H9 (cell line): ENCODE measurements around the gene EPB41L4B. TPM values are rescaled to one million over a fixed set of nuclear protein-coding genes. Genes with fewer than 3 reads are reported as not detected.

ENCODE experiments used
- DNase-seq: peaks from one replicate; pipeline ENCODE4 v3.0.0-alpha.2; 2017
- H2AFZ ChIP-seq: one replicate; pipeline ENCODE4 v1.6.1; 2013; ENCODE audit warnings: mild to moderate bottlenecking, low read length, control low read depth, moderate library complexity
- H2AK5ac ChIP-seq: 2 replicates; pipeline ENCODE4 v1.6.1; 2013; ENCODE audit warnings: low read length, control low read depth, mixed read lengths; ENCODE audit not compliant: insufficient read length
- H2BK120ac ChIP-seq: one replicate; pipeline ENCODE4 v1.6.1; 2013; ENCODE audit warnings: low read depth, mild to moderate bottlenecking, low read length, control low read depth, inconsistent platforms; ENCODE audit not compliant: poor library complexity, severe bottlenecking
- H2BK12ac ChIP-seq: 2 replicates; pipeline ENCODE4 v1.6.1; 2013; ENCODE audit warnings: low read length, control low read depth, mixed read lengths, low read depth; ENCODE audit not compliant: insufficient read length
- H2BK15ac ChIP-seq: 2 replicates; pipeline ENCODE4 v1.6.1; 2013; ENCODE audit warnings: low read depth, low read length, control low read depth
- H2BK20ac ChIP-seq: one replicate; pipeline ENCODE4 v1.6.1; 2013; ENCODE audit warnings: low read depth, mild to moderate bottlenecking, low read length, control low read depth, inconsistent platforms; ENCODE audit not compliant: poor library complexity, severe bottlenecking
- H2BK5ac ChIP-seq: 2 replicates; pipeline ENCODE4 v1.6.1; 2013; ENCODE audit warnings: low read length, control low read depth, mixed read lengths; ENCODE audit not compliant: insufficient read length
- H3K14ac ChIP-seq: 2 replicates; pipeline ENCODE4 v1.6.1; 2013; ENCODE audit warnings: low read length, control low read depth; ENCODE audit not compliant: insufficient read depth
- H3K18ac ChIP-seq: 2 replicates; pipeline ENCODE4 v1.6.1; 2013; ENCODE audit warnings: low read depth, mild to moderate bottlenecking, mixed read lengths, low read length, control low read depth; ENCODE audit not compliant: insufficient read length
- H3K23ac ChIP-seq: 2 replicates; pipeline ENCODE4 v1.6.1; 2013; ENCODE audit warnings: low read length, control low read depth, mixed read lengths, low read depth; ENCODE audit not compliant: insufficient read length
- H3K23me2 ChIP-seq: 2 replicates; pipeline ENCODE4 v1.6.1; 2013; ENCODE audit warnings: low read depth, mild to moderate bottlenecking, mixed read lengths, low read length, control low read depth; ENCODE audit not compliant: insufficient read length, poor library complexity, severe bottlenecking
- H3K27ac ChIP-seq: 2 replicates; pipeline ENCODE4 v1.5.1; 2013; ENCODE audit warnings: low read length, control low read depth, mixed read lengths, low read depth; ENCODE audit not compliant: insufficient read length
- H3K27me3 ChIP-seq: 2 replicates; pipeline ENCODE4 v1.6.1; 2013; ENCODE audit warnings: low read length, control low read depth, inconsistent platforms; ENCODE audit not compliant: insufficient read depth
- H3K4ac ChIP-seq: 2 replicates; pipeline ENCODE4 v1.6.1; 2013; ENCODE audit warnings: low read depth, mild to moderate bottlenecking, control low read depth, inconsistent platforms, low read length, moderate library complexity
- H3K4me1 ChIP-seq: 2 replicates; pipeline ENCODE4 v1.6.1; 2013; ENCODE audit warnings: low read length, control low read depth, inconsistent platforms; ENCODE audit not compliant: insufficient read depth
- H3K4me2 ChIP-seq: 2 replicates; pipeline ENCODE4 v1.6.1; 2013; ENCODE audit warnings: low read length, control low read depth, mixed read lengths; ENCODE audit not compliant: insufficient read length, insufficient read depth
- H3K56ac ChIP-seq: 2 replicates; pipeline ENCODE4 v1.6.1; 2013; ENCODE audit warnings: low read depth, mild to moderate bottlenecking, mixed read lengths, low read length, control low read depth; ENCODE audit not compliant: insufficient read length
- H3K79me1 ChIP-seq: 2 replicates; pipeline ENCODE4 v1.6.1; 2013; ENCODE audit warnings: low read depth, mild to moderate bottlenecking, moderate library complexity, low read length, control low read depth, inconsistent platforms; ENCODE audit not compliant: insufficient read depth, poor library complexity, severe bottlenecking
- H3K79me2 ChIP-seq: 2 replicates; pipeline ENCODE4 v1.6.1; 2013; ENCODE audit warnings: low read length, control low read depth, inconsistent platforms; ENCODE audit not compliant: insufficient read depth
- H3K9ac ChIP-seq: 2 replicates; pipeline ENCODE4 v1.6.1; 2013; ENCODE audit warnings: low read length, control low read depth, mixed read lengths; ENCODE audit not compliant: insufficient read length; ENCODE audit errors: extremely low read depth
- H3K9me3 ChIP-seq: one replicate; pipeline ENCODE4 v1.6.1; 2013; ENCODE audit warnings: low read depth, low read length, inconsistent platforms; ENCODE audit not compliant: control insufficient read depth
- H3T11ph ChIP-seq: one replicate; pipeline ENCODE4 v1.6.1; 2013; ENCODE audit warnings: mild to moderate bottlenecking, low read length, control low read depth, inconsistent platforms
- H4K20me1 ChIP-seq: one replicate; pipeline ENCODE4 v1.6.1; 2013; ENCODE audit not compliant: control insufficient read depth, insufficient read length, insufficient read depth
- H4K5ac ChIP-seq: 2 replicates; pipeline ENCODE4 v1.6.1; 2013; ENCODE audit warnings: low read depth, mild to moderate bottlenecking, mixed read lengths, low read length, control low read depth; ENCODE audit not compliant: insufficient read length
- H4K8ac ChIP-seq: replicated peaks from 2 replicates; pipeline ENCODE4 v1.6.1; 2013; ENCODE audit warnings: low read length, control low read depth, mixed read lengths, low read depth; ENCODE audit not compliant: insufficient read length
- H4K91ac ChIP-seq: 2 replicates; pipeline ENCODE4 v1.6.1; 2013; ENCODE audit warnings: low read depth, mild to moderate bottlenecking, moderate library complexity, mixed read lengths, low read length, control low read depth; ENCODE audit not compliant: insufficient read length
- H3K27ac Mint-ChIP-seq, 3 experiments: 2 replicates in 2 of 3; 3 replicates in 1 of 3; pipeline ENCODE4 v1.8.0; 2020 to 2021; ENCODE audit warnings: mixed read lengths in 3 of 3, mild to moderate bottlenecking in 1 of 3, moderate library complexity in 1 of 3
- H3K27me3 Mint-ChIP-seq: 2 replicates; pipeline ENCODE4 v1.8.0; 2021; ENCODE audit warnings: low read depth, mild to moderate bottlenecking, moderate library complexity, mixed read lengths
- H3K36me3 Mint-ChIP-seq, 3 experiments: 2 replicates in 2 of 3; 3 replicates in 1 of 3; pipeline ENCODE4 v1.8.0; 2020 to 2021; ENCODE audit warnings: low read depth in 3 of 3, mixed read lengths in 3 of 3; ENCODE audit not compliant: insufficient read depth in 1 of 3
- H3K4me1 Mint-ChIP-seq, 2 experiments: 2 replicates each; pipeline ENCODE4 v1.8.0; 2020; ENCODE audit warnings: mixed read lengths in 2 of 2
- H3K4me3 Mint-ChIP-seq, 2 experiments: 2 replicates in 1 of 2; 3 replicates in 1 of 2; pipeline ENCODE4 v1.8.0; 2020 to 2021; ENCODE audit warnings: mild to moderate bottlenecking in 2 of 2, mixed read lengths in 2 of 2, moderate library complexity in 1 of 2
- H3K9me3 Mint-ChIP-seq, 2 experiments: 2 replicates in 1 of 2; 3 replicates in 1 of 2; pipeline ENCODE4 v1.8.0; 2020; ENCODE audit warnings: mild to moderate bottlenecking in 2 of 2, mixed read lengths in 2 of 2, moderate library complexity in 1 of 2
- WGBS: extraction: QIAGEN DNeasy Blood & Tissue Kit; methylation state at CpG from one replicate; pipeline ENCODE4 v1.1.7; 2013; ENCODE audit warnings: missing lambda C conversion rate, low lambda C conversion rate, mixed read lengths; ENCODE audit not compliant: insufficient read length; ENCODE audit errors: extremely low coverage; 5-methylcytosine and 5-hydroxymethylcytosine counted together
- total RNA-seq: library from RNA; stranded (reverse); gene quantifications from 2 replicates; pipeline ENCODE4 v1.2.1, GENCODE V29; 2021
- TF ChIP-seq, protein P1 (sequence below): fragments of 200-600 bp; sonication (generic); conservative IDR thresholded peaks from 3 replicates; pipeline ENCODE4 v1.8.0; 2021; ENCODE audit warnings: antibody characterized with exemption, mild to moderate bottlenecking

The EPB41L4B gene
- total RNA-seq, 1 experiment from 2014 or later: 18.9 TPM

DNA sequence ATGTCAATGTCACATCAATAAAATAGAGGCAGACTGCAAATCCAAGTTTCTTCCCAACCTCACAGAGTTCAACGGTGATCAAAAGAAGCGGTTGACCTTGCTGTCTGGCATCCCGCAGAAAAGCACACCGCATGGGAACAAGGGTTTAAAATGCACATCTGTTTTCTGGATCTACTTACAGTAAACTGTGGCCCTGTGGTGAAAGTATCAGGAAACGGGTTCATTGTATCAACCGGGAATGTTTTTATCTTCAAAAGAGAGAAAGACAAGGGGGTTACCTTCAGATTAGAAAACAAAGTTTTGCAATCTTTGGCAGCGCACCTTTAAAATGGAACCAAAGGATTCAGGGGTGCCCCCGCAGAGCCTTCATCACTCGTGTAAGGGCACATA lies 138.3 kb downstream of the EPB41L4B start:
- no peaks in the 10 kb centered on the region for H4K20me1 ChIP-seq
- H3K27me3 ChIP-seq: no peaks in the 10 kb centered on the region
- no peak overlapping the region for H3K4me2 ChIP-seq
- H2AFZ ChIP-seq: no peak overlapping the region
- H2BK12ac ChIP-seq: no peak overlapping the region
- H3K27ac ChIP-seq: no peak overlapping the region
- H3K4me1 ChIP-seq: no peaks in the 10 kb centered on the region
- H3K56ac ChIP-seq: no peak overlapping the region
- no peak overlapping the region for H3K18ac ChIP-seq
- H2BK20ac ChIP-seq: no peak overlapping the region
- H4K91ac ChIP-seq: no peak overlapping the region
- Mint-ChIP-seq H3K4me3 (no peak overlapping the region), H3K4me1 (peaks cover 4 to 6% of the 10 kb centered on the region in 2 experiments), H3K9me3 (no peaks in the 10 kb centered on the region), H3K27ac (no peak overlapping the region), H3K27me3 (peaks cover 4% of the 10 kb centered on the region; the same call in 1 of the 2 replicates), H3K36me3 (no peaks in the 10 kb centered on the region)
- no peak overlapping the region for H3K9ac ChIP-seq
- H3K23me2 ChIP-seq: no peaks in the 10 kb centered on the region
- no peaks in the 10 kb centered on the region for H3K79me2 ChIP-seq
- no peak overlapping the region for H2BK120ac ChIP-seq
- H3K4ac ChIP-seq: no peak overlapping the region
- no CpG with 5 or more reads among the region's 9 CpGs for WGBS
- no peak overlapping the region for H2AK5ac ChIP-seq
- H2BK15ac ChIP-seq: no peak overlapping the region
- H3K79me1 ChIP-seq: no peaks in the 10 kb centered on the region
- H3T11ph ChIP-seq: no peak overlapping the region
- no peak overlapping the region for H4K8ac ChIP-seq
- no peak for DNase-seq
- H4K5ac ChIP-seq: no peak overlapping the region
- no peak overlapping the region for H2BK5ac ChIP-seq
- H3K14ac ChIP-seq: no peak overlapping the region
- H3K9me3 ChIP-seq: no peaks in the 10 kb centered on the region
- TF ChIP-seq, protein P1, sequence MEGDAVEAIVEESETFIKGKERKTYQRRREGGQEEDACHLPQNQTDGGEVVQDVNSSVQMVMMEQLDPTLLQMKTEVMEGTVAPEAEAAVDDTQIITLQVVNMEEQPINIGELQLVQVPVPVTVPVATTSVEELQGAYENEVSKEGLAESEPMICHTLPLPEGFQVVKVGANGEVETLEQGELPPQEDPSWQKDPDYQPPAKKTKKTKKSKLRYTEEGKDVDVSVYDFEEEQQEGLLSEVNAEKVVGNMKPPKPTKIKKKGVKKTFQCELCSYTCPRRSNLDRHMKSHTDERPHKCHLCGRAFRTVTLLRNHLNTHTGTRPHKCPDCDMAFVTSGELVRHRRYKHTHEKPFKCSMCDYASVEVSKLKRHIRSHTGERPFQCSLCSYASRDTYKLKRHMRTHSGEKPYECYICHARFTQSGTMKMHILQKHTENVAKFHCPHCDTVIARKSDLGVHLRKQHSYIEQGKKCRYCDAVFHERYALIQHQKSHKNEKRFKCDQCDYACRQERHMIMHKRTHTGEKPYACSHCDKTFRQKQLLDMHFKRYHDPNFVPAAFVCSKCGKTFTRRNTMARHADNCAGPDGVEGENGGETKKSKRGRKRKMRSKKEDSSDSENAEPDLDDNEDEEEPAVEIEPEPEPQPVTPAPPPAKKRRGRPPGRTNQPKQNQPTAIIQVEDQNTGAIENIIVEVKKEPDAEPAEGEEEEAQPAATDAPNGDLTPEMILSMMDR: no peak
- H3K23ac ChIP-seq: no peak overlapping the region
